Measurements from ENCODE around the gene AFF3.
"Not testable (repeated sequence)": the region's sequence is repeated elsewhere in the genome, so short reads cannot be mapped to it uniquely, and the experiment has no call there.

The AFF3 gene

GRCh38 chr2:99688699-99689098 is 453.7 kb downstream of the AFF3 start:
- DNase-seq, result no peak

GRCh38 chr2:99682275-99683060 is 459.9 kb downstream of the AFF3 start:
- no peak for DNase-seq

- DNase-seq, result no peak
These were observed 461.4 kb downstream of the AFF3 start for GRCh38 chr2:99680946-99681345.

- no peak for DNase-seq
These were observed 462.9 kb downstream of the AFF3 start for GRCh38 chr2:99679518-99679917.

- DNase-seq, result no peak
These were observed 463.8 kb downstream of the AFF3 start for GRCh38 chr2:99678625-99679024.

GRCh38 chr2:99677814-99678213 is 464.6 kb downstream of the AFF3 start:
- no peak for DNase-seq

- no peak for DNase-seq
These were observed 467.2 kb downstream of the AFF3 start for GRCh38 chr2:99675130-99675661.

GRCh38 chr2:99674090-99674489 is 468.3 kb downstream of the AFF3 start:
- DNase-seq, result no peak

- DNase-seq, result no peak
These were observed 469.5 kb downstream of the AFF3 start for GRCh38 chr2:99672766-99673350.

GRCh38 chr2:99670768-99671734 is 471.3 kb downstream of the AFF3 start:
- DNase-seq, result no peak

GRCh38 chr2:99666256-99666655 is 476.1 kb downstream of the AFF3 start:
- no peak for DNase-seq

GRCh38 chr2:99663641-99664040 is 478.7 kb downstream of the AFF3 start:
- no peak for DNase-seq

GRCh38 chr2:99662761-99663341 is 479.5 kb downstream of the AFF3 start:
- no peak for DNase-seq

GRCh38 chr2:99661761-99662160 is 480.6 kb downstream of the AFF3 start:
- DNase-seq, result not testable (repeated sequence)

GRCh38 chr2:99660616-99661406 is 481.6 kb downstream of the AFF3 start:
- DNase-seq, result no peak

GRCh38 chr2:99659874-99660273 is 482.5 kb downstream of the AFF3 start:
- no peak for DNase-seq

GRCh38 chr2:99657691-99658258 is 484.6 kb downstream of the AFF3 start:
- DNase-seq, result no peak

- no peak for DNase-seq
These were observed 485.4 kb downstream of the AFF3 start for GRCh38 chr2:99656994-99657393.

- DNase-seq, result no peak
These were observed 489.0 kb downstream of the AFF3 start for GRCh38 chr2:99653433-99653832.

- no peak for DNase-seq
These were observed 489.5 kb downstream of the AFF3 start for GRCh38 chr2:99652862-99653261.

GRCh38 chr2:99651930-99652670 is 490.3 kb downstream of the AFF3 start:
- DNase-seq, result no peak

Data from stimulated activated naive CD4-positive, alpha-beta T cell (primary cell).